ENCODE results near the gene PRPS2. TPM values are rescaled to one million over a fixed set of nuclear protein-coding genes. Genes with fewer than 3 reads are reported as not detected.

The PRPS2 gene
- total and polyA plus RNA-seq, 2 of the 8 experiments (the other 6 are each of a cell fraction or from before 2014, with no cell fraction given) = 11.8 to 31.4 TPM

- Histone ChIP-seq H4K8ac (ENCODE audit: extremely low read depth, insufficient read depth, low read length) (no peak overlapping the region), H3K27ac (ENCODE audit: low read depth, low read length) (no peak overlapping the region), H2BK120ac (replicated peaks; ENCODE audit: low read depth, low read length) (no peak overlapping the region), H3K4ac (replicated peaks; ENCODE audit: insufficient read length, low read depth, low read length) (no peak overlapping the region), H4K20me1 (replicated peaks in 1 of 2; ENCODE audit: control insufficient read depth in 1 of 2, insufficient read depth in 2 of 2, low read length in 2 of 2) (peaks cover 0 to 3% of the 10 kb centered on the region in 2 experiments), H3K4me2 (ENCODE audit: insufficient read depth in 1 of 2, low read depth in 2 of 2, low read length in 2 of 2) (no peak overlapping the region), H3K27me3 (replicated peaks in 1 of 4; ENCODE audit: control insufficient read depth in 3 of 4, extremely low read depth in 1 of 4, insufficient read depth in 3 of 4, low read length in 3 of 4) (no peaks in the 10 kb centered on the region), H2BK12ac (ENCODE audit: low read depth, low read length) (no peak overlapping the region), H3K79me1 (ENCODE audit: low read depth, low read length) (no peaks in the 10 kb centered on the region), H3K4me1 (replicated peaks in 1 of 4; ENCODE audit: control insufficient read depth in 3 of 4, insufficient read depth in 4 of 4, low read length in 3 of 4) (no peaks in the 10 kb centered on the region; a peak in 1 of 7 replicates), H3K36me3 (ENCODE audit: control insufficient read depth in 2 of 4, insufficient read depth in 4 of 4, low read length in 3 of 4) (peaks cover 0 to 4% (median 0%) of the 10 kb centered on the region in 4 experiments; a peak in 3 of 8 replicates), H3K18ac (ENCODE audit: extremely low read depth, low read length) (no peak overlapping the region), H2BK15ac (ENCODE audit: low read length) (no peak overlapping the region), H3K4me3 (ENCODE audit: extremely low read depth in 1 of 4, insufficient read depth in 2 of 4, low read depth in 3 of 4, low read length in 4 of 4) (no peak overlapping the region), H2BK5ac (ENCODE audit: low read depth, low read length) (no peak overlapping the region), H3K56ac (replicated peaks; ENCODE audit: insufficient read length, low read depth, low read length) (no peak overlapping the region), H4K5ac (ENCODE audit: insufficient read length, low read depth, low read length) (no peak overlapping the region), H2AK5ac (ENCODE audit: low read depth, low read length) (no peak overlapping the region), H3K23ac (ENCODE audit: insufficient read length) (no peak overlapping the region), H3K14ac (ENCODE audit: insufficient read length) (no peak overlapping the region), H2AFZ (ENCODE audit: low read length) (no peak overlapping the region), H3K9ac (replicated peaks in 1 of 4; ENCODE audit: extremely low read depth in 1 of 4, low read depth in 3 of 4, low read length in 3 of 4) (no peak overlapping the region), H3K9me3 (ENCODE audit: insufficient read depth in 2 of 2, low read depth in 1 of 2, low read length in 1 of 2) (no peaks in the 10 kb centered on the region), H3K23me2 (ENCODE audit: low read depth, low read length) (no peaks in the 10 kb centered on the region), H3K79me2 (ENCODE audit: control insufficient read depth in 1 of 2, insufficient read depth in 2 of 2, low read length in 2 of 2) (no peaks in the 10 kb centered on the region), H2BK20ac (ENCODE audit: low read length) (no peak overlapping the region), H4K91ac (replicated peaks; ENCODE audit: insufficient read length, low read length) (no peak overlapping the region)
- CTCF ChIA-PET (ENCODE audit: partially characterized antibody) = interaction anchor here (0.5 to 0.7 kb wide), 3 partner anchors 17 to 86 kb away, joined by 3 to 4 read pairs (median 3); no protein-coding TSS in a partner anchor
- WGBS, 2 experiments (ENCODE audit: extremely low coverage in 1 of 2, insufficient coverage in 1 of 2, insufficient read length in 1 of 2, insufficient replicate concordance in 2 of 2, low coverage in 1 of 2, low lambda C conversion rate in 2 of 2, missing lambda C conversion rate in 1 of 2) = 94% methylated on average over 7 of the region's 8 CpGs; no CpG with 5 or more reads in 1 of the 2 experiments
- no peak for FAIRE-seq
- DNase-seq (ENCODE audit: low read depth in 1 of 2, low spot score in 2 of 2) = no peak
- POLR2A ChIA-PET (ENCODE audit: partially characterized antibody) = interaction anchor here (1.0 kb wide), 1 partner anchor 89 kb away, joined by 3 read pairs; no protein-coding TSS in a partner anchor
- TF ChIP-seq CTCF (IDR thresholded peaks at IDR 0.05; ENCODE audit: control extremely low read depth in 1 of 3, insufficient read depth in 1 of 3, low read depth in 1 of 3, low read length in 3 of 3) (no peak), ZNF274 (IDR thresholded peaks at IDR 0.05; ENCODE audit: borderline replicate concordance, extremely low read depth, low read length) (no peak), MAX (IDR thresholded peaks at IDR 0.05) (no peak), TBP (IDR thresholded peaks at IDR 0.05; ENCODE audit: low read depth, low read length) (no peak), GTF2F1 (IDR thresholded peaks at IDR 0.05; ENCODE audit: borderline replicate concordance, low read depth, low read length) (no peak), KDM4A (IDR thresholded peaks at IDR 0.05; ENCODE audit: low read depth, low read length, severe bottlenecking) (no peak), SAP30 (IDR thresholded peaks at IDR 0.05; ENCODE audit: insufficient read depth, insufficient replicate concordance, low read length) (no peak), TCF12 (IDR thresholded peaks at IDR 0.05; ENCODE audit: low read depth, low read length) (no peak), CBX8 (IDR thresholded peaks at IDR 0.05; ENCODE audit: borderline replicate concordance, low read depth, low read length) (no peak), CREB1 (IDR thresholded peaks at IDR 0.05) (no peak), SP1 (IDR thresholded peaks at IDR 0.05; ENCODE audit: low read depth, low read length) (no peak), CEBPB (IDR thresholded peaks at IDR 0.05; ENCODE audit: low read depth, low read length) (no peak)
Observed at GRCh38 chrX:12811658-12812057, 20.4 kb downstream of the PRPS2 start.
